Activated T-helper 9 cell treated with anti-CD3 and anti-CD28 coated beads, Interleukin-2, amount 50 U/mL, for 16 hours (primary cell): ENCODE results near the gene OTOP2.

Experiments used
- DNase-seq: peaks from one replicate; pipeline ENCODE4 v3.0.0-alpha.2; 2020; ENCODE audit warnings: low read depth

Gene OTOP2

DNA sequence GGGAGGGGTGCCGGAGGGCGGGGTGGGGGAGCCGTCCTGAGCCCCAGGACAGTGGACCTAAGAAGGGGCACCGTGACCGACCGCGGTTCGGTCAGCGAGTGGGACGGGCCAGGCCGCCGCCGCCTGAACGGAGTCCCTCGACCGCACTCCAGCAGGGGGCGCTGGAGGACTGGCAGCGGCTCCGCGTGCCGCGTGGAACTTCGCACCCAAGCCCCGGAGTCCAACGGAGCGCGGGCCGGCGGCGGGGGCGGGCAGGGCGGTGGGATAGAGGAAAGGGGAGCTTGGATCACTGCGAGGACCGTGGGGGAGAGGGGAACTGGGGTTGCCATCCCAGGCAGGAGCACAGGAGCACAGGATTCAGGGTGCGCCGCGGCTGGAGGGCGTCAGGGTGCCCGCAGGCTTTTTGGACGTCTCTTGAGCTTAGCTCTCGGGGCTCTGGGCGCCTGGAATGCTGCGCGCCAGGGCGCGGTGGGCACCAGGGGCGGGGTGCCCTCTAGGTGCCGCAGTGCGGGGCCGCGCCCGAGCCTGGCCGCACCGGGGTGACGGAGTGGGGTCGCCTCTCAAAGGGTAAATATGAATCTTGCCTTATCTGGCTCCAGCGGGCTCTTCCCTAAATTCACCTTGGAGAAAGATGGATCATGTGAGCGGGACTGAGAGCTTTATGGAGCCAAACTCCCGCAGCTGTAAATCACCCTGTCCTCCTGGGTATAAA, 379 bp upstream of the OTOP2 start:
- peak; percentile 58 for DNase-seq

- DNase-seq = no peak
Measured at GRCh38 chr17:74925242-74925641, 1.2 kb downstream of the OTOP2 start.

GRCh38 chr17:74928786-74929185, 4.7 kb downstream of the OTOP2 start:
- no peak for DNase-seq

- DNase-seq = no peak
Measured at GRCh38 chr17:74930535-74931036, 6.5 kb downstream of the OTOP2 start.

- DNase-seq = no peak
Measured at GRCh38 chr17:74935048-74935447, 11.0 kb downstream of the OTOP2 start.

GRCh38 chr17:74935585-74936469, 11.8 kb downstream of the OTOP2 start, which contains the start of gene OTOP3:
TSS of gene OTOP3 (plus strand) at chr17:74935898. CDS start at chr17:74935922, 24 bp downstream.
- no peak for DNase-seq

GRCh38 chr17:74936470-74936799, 12.4 kb downstream of the OTOP2 start:
- DNase-seq = no peak

GRCh38 chr17:74937064-74938051, 13.3 kb downstream of the OTOP2 start:
- DNase-seq = no peak

GRCh38 chr17:74938194-74938950, 14.3 kb downstream of the OTOP2 start:
- DNase-seq = no peak

- DNase-seq = no peak
Measured at GRCh38 chr17:74939534-74939933, 15.5 kb downstream of the OTOP2 start.

DNA sequence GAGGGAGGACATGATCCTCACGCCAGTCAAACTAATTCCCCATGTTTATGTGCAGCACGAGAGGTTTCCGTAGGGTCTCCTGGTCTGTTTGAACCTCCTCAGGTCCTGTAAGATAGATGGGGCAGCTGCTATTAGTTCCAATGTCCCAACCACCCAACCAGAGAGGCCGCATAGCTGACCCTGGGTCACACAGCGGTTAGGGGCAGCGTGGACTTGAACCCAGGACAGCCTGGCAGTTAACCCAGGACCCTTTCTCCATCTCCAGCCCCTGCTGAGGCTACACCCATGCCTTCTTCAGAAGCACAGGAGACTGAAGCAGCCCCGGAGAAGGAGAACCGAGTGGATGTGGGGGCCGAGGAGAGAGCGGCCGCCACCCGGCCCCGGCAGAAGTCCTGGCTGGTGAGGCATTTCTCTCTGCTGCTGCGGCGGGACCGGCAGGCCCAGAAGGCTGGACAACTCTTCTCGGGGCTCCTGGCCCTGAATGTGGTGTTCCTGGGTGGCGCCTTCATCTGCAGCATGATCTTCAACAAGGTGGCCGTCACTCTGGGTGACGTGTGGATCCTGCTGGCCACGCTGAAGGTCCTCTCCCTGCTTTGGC, 17.2 kb downstream of the OTOP2 start:
- no peak for DNase-seq

DNA sequence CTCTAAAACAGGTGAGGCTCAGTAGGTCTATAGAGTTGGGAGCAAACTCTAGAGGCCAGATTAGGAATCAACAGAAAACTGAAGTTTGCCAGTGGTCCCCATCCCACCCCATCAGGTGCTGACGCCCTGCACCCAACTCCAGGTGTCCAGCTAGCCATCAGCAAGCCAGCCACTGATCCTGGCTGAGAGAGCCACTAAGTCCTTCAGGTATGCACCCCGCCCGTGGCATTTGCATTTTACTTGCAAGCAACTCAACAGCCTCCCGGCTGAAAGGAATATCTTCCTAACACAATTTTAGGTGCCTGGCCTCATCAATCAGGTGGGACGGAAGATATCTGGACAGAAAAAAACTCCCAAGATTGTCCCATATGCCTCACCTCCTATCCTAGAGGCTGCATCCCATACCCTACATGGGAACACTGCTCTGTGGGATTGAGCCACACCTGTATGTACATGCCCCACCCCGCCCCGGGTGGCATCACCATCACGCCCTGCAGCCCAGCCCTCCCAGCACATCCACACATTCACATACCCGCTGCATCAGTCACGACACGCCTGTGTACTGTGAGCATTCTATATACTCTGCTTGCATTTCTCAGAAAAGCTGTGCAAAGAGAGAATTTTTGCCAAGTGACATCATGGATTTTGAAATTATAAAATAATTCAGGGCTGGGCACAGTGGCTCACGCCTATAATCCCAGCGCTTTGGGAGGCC, 19.9 kb downstream of the OTOP2 start:
- DNase-seq = no peak

DNA sequence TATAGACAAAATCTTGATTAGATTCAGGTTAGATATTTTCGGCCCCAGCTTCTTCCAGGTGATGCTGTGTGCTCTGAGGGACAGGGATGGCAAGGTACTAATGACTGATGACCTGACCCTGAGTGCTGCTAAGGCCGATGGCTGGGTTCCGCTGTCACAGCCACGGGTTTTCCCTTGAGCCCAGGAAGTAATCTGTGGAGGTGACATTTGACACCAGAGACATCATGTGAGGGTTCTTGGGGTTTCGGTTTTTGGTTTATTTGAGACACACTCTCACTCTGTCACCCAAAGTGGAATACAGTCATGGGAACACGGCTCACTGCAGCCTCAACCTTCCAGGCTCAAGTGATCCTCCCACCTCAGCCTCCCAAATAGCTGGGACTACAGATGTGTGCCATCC, 21.5 kb downstream of the OTOP2 start:
- no peak for DNase-seq

DNA sequence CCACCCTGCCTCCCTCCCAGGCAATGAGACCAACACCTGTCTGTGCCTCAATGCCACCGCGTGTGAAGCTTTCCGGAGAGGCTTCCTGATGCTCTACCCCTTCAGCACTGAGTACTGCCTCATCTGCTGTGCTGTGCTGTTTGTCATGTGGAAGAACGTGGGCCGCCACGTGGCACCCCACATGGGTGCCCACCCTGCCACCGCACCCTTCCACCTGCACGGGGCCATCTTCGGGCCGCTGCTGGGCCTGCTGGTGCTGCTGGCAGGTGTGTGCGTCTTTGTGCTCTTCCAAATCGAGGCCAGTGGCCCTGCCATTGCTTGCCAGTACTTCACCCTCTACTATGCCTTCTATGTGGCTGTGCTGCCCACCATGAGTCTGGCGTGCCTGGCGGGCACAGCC, 22.6 kb downstream of the OTOP2 start:
- DNase-seq = no peak

DNA sequence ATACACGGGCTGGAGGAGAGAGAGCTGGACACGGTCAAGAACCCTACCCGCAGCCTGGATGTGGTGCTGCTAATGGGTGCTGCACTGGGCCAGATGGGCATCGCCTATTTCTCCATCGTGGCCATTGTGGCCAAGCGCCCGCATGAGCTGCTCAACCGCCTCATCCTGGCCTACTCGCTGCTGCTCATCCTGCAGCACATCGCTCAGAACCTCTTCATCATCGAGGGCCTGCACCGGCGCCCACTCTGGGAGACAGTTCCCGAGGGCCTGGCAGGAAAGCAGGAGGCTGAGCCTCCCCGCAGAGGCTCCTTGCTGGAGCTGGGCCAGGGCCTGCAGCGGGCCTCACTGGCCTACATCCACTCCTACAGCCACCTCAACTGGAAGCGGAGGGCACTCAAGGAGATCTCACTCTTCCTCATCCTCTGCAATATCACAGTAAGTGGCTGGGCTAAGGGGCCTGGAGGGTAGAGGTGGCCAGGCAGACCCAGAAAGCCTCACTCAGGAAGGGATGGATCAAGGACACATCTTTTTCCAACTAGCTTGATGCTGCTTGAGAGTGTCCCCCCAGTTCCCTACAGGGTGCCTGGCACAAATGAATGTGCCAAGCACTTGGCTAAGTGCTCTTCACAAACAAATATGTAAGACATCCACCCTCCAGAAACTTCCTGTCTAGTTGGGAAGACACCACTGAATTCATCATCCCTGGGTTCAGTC, 23.1 kb downstream of the OTOP2 start:
- no peak for DNase-seq

DNA sequence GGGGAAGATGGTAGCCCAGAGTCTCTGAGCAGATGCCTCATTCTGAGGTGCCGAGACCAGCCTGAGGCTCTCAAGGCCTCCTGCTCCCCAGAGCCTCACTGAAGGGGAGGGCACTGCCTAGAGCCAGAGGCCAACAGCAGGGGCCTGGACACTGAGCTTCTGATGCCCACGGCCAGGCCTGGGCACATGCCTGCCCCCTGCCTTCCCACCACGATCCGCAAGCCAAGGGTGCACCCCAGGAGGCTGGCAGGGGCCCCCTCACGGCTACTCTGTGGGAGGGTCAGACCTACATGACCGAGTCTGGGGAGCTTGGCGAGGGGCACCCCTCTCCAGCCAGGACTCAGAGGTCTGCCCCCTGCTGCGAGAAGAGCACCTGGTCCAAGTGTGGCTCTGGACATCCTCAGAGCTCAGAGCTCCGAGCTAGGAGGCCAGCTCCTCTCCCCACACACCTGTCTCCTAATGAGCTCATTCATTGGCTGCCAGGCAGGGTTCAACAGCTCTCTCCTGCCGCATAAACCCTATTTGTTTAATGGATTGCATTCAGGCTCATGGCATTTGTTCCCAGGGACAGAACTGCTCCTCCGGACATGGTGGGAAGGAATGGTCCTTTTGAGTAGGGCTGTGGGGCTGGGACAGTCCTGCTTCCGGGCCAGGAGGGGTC, 25.5 kb downstream of the OTOP2 start:
- no peak for DNase-seq

DNA sequence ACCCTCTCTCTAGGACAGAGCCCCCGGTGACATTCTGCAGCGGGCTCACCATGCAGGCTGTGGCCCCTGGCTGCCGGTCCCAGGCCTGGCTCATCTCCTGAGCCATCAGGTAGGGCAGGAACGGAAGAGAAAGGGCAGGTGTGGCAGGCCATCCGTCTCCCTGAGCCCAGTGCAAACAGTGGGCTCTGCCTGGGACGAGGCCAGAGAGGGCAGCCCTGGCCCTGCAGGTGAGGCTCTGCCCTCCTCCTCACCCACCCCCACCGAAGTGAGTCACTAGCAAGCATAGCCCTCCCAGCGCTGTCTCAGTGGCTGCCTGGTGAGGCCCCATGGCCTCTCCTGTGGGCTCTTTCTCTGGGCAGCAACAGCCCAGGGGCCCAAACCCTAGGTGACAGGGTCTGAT, 26.1 kb downstream of the OTOP2 start:
- no peak for DNase-seq

- DNase-seq = no peak
Measured at GRCh38 chr17:74951065-74951464, 27.0 kb downstream of the OTOP2 start.
